Endodermal cell (in vitro differentiated cells): Measurements from ENCODE around the gene KIAA1217. TPM values are rescaled to one million over a fixed set of nuclear protein-coding genes. Genes with fewer than 3 reads are reported as not detected.

Source experiments
- DNase-seq: peaks from one replicate; pipeline ENCODE4 v3.0.0-alpha.2; 2017
- H3K27ac ChIP-seq: 2 replicates; pipeline ENCODE4 v1.5.1; 2013; ENCODE audit warnings: mild to moderate bottlenecking, low read depth, low read length, moderate library complexity
- H3K27me3 ChIP-seq: 2 replicates; pipeline ENCODE4 v1.6.1; 2013; ENCODE audit warnings: mild to moderate bottlenecking, low read length, moderate library complexity; ENCODE audit not compliant: insufficient read depth, control insufficient read depth, poor library complexity, severe bottlenecking
- H3K36me3 ChIP-seq: 2 replicates; pipeline ENCODE4 v1.7.0; 2013; ENCODE audit warnings: mild to moderate bottlenecking, low read length, moderate library complexity; ENCODE audit not compliant: control insufficient read depth, insufficient read depth
- H3K4me1 ChIP-seq: one replicate; pipeline ENCODE4 v1.7.0; 2013; ENCODE audit warnings: low read length; ENCODE audit not compliant: control insufficient read depth, insufficient read depth
- H3K4me3 ChIP-seq: 2 replicates; pipeline ENCODE4 v1.5.1; 2013; ENCODE audit warnings: mild to moderate bottlenecking, low read length, moderate library complexity
- H3K9ac ChIP-seq: 2 replicates; pipeline ENCODE4 v1.6.1; 2013; ENCODE audit warnings: mild to moderate bottlenecking, low read length, moderate library complexity; ENCODE audit not compliant: poor library complexity, severe bottlenecking; ENCODE audit errors: extremely low read depth
- H3K9me3 ChIP-seq: 2 replicates; pipeline ENCODE4 v1.6.1; 2013; ENCODE audit warnings: mild to moderate bottlenecking, low read length, moderate library complexity; ENCODE audit not compliant: control insufficient read depth
- H3K27ac Mint-ChIP-seq: 2 replicates; pipeline ENCODE4 v1.8.0; 2020; ENCODE audit warnings: mixed read lengths
- H3K27me3 Mint-ChIP-seq: 2 replicates; pipeline ENCODE4 v1.8.0; 2021; ENCODE audit warnings: mild to moderate bottlenecking, mixed read lengths; ENCODE audit not compliant: insufficient read depth
- H3K36me3 Mint-ChIP-seq: 2 replicates; pipeline ENCODE4 v1.8.0; 2020; ENCODE audit warnings: low read depth, mixed read lengths
- H3K4me1 Mint-ChIP-seq: 2 replicates; pipeline ENCODE4 v1.8.0; 2020; ENCODE audit warnings: mixed read lengths
- H3K4me3 Mint-ChIP-seq: 2 replicates; pipeline ENCODE4 v1.8.0; 2020; ENCODE audit warnings: mild to moderate bottlenecking, moderate library complexity, mixed read lengths
- H3K9me3 Mint-ChIP-seq: 2 replicates; pipeline ENCODE4 v1.8.0; 2020; ENCODE audit warnings: mild to moderate bottlenecking, mixed read lengths
- WGBS, 2 experiments: methylation state at CpG; one replicate each; pipeline versions ENCODE4 v1.1.5 to v1.1.7; 2013; ENCODE audit warnings: missing lambda C conversion rate in 2 of 2, mixed read lengths in 1 of 2; ENCODE audit not compliant: insufficient coverage in 1 of 2, insufficient read length in 1 of 2; 5-methylcytosine and 5-hydroxymethylcytosine counted together
- total RNA-seq, 2 donors: library from RNA; stranded (reverse); fragmentation: NEBNext Ultra II Directional in 1 of 2; extraction: Animal tissue kit (Norgen Biotek cat#: 25700) in 1 of 2; gene quantifications; 2 replicates in 1 of 2; 3 replicates in 1 of 2; pipeline ENCODE4 v1.2.1, GENCODE V29; 2021
- TF ChIP-seq, protein P1 (sequence below): fragments of 200-600 bp; sonication (generic); conservative IDR thresholded peaks from 2 replicates; pipeline ENCODE4 v1.5.0; 2021; ENCODE audit warnings: antibody characterized with exemption, mild to moderate bottlenecking

The KIAA1217 gene
- total RNA-seq, 2 donors from 2014 or later, result 25.4 to 27.2 TPM

DNA sequence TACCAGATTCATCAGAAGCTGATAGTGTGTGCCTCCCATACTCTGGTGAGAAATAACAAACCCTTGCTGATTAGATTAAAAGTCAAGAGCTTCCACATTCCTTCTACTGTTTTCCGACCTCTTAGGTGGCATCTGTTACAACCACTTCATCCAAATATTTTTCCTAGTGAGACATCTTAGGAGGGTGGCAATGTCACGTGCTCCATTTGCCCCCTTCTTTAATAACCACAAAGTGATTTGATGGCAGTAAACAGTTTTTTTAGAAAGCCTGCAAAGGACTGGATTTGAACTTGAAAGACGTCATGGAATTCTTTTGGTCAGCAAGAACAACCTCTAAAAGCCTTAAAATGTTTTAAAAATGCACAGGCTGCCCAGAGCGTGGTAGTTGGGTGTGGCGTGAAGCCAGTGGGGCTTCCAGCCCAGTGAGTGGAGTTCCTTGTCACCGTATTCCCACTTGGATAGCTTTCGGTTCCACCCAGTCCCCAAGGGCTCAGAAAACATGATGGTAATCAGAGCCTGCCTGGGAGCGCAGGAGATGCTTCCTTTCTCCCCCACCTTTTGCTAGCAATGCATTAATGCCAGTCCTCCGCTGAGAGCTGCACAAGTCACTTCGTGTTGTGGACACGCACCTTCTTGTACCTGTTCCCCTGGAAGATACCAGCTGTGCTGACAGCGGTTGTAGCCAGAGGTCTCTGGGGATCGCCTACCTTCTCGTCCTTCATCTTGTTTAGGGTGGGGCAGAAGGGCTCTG, 256.4 kb downstream of the KIAA1217 start:
- no peaks in the 10 kb centered on the region for H3K27me3 ChIP-seq
- Mint-ChIP-seq H3K4me1 (peaks cover 31% of the 10 kb centered on the region), H3K27me3 (peaks cover 7% of the 10 kb centered on the region), H3K36me3 (no peaks in the 10 kb centered on the region), H3K4me3 (peak overlapping the region; percentile 12), H3K27ac (peak overlapping the region; percentile 73), H3K9me3 (no peaks in the 10 kb centered on the region)
- DNase-seq, result no peak
- H3K4me3 ChIP-seq, result no peak overlapping the region
- no peak overlapping the region for H3K27ac ChIP-seq
- TF ChIP-seq, protein P1, sequence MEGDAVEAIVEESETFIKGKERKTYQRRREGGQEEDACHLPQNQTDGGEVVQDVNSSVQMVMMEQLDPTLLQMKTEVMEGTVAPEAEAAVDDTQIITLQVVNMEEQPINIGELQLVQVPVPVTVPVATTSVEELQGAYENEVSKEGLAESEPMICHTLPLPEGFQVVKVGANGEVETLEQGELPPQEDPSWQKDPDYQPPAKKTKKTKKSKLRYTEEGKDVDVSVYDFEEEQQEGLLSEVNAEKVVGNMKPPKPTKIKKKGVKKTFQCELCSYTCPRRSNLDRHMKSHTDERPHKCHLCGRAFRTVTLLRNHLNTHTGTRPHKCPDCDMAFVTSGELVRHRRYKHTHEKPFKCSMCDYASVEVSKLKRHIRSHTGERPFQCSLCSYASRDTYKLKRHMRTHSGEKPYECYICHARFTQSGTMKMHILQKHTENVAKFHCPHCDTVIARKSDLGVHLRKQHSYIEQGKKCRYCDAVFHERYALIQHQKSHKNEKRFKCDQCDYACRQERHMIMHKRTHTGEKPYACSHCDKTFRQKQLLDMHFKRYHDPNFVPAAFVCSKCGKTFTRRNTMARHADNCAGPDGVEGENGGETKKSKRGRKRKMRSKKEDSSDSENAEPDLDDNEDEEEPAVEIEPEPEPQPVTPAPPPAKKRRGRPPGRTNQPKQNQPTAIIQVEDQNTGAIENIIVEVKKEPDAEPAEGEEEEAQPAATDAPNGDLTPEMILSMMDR, result no peak
- no peaks in the 10 kb centered on the region for H3K9me3 ChIP-seq
- H3K9ac ChIP-seq, result no peak overlapping the region
- WGBS, 2 experiments, result 92 to 95% methylated on average over 12 to 14 of the region's 14 CpGs
- peaks cover 15% of the 10 kb centered on the region for H3K4me1 ChIP-seq
- H3K36me3 ChIP-seq, result no peaks in the 10 kb centered on the region

DNA sequence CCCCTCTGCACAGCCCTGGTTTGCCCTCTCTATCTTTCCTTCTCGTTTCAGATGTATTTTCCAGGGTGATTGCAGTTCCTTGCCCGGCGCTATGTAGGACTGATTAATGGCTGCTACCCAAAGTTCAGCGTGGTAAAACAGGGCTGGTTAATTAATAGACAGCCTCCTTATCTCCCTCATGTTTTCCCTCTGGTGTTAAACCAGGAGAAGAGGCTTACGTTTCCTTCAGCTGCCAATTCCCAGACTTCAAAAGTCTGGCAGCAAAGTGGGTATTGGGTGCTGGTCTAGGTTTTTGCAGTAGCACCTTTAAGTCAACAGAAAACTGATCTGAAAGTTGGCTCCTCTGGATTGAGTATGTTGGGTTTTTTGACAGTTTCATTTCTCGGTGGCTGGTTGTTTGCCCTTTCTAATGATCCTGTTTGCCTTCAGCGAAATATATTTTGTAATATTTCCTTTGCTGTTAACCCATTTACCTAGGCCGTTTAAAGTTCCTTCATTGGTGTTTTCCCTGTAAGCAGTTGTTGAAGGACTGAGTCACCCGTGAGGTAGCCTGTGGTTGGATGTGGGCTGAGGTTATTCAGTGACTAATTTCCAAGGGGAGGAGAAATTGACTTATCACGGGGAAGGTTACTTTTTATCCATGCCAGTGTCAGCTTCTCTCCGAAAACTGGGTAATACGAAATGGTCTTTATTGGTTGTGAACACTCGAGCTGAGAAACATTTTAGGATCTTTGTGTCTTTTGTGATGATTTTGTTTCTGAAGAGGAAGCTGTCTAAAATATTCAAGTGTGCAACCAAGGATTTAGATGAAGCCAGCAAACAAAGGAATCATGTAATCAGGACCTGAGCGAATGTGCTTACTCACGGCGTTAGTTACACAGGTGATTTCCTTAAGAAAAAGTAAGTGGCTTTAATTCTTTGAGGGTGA, 257.2 kb downstream of the KIAA1217 start:
- H3K4me1 Mint-ChIP-seq, result peaks cover 34% of the 10 kb centered on the region
- no peak for DNase-seq
- H3K4me3 Mint-ChIP-seq, result peak overlapping the region; percentile 12
- no peaks in the 10 kb centered on the region for H3K27me3 ChIP-seq
- peak overlapping the region; percentile 73 for H3K27ac Mint-ChIP-seq
- no peak overlapping the region for H3K9ac ChIP-seq
- no peaks in the 10 kb centered on the region for H3K9me3 ChIP-seq
- no peak overlapping the region for H3K27ac ChIP-seq
- no peaks in the 10 kb centered on the region for H3K36me3 ChIP-seq
- H3K27me3 Mint-ChIP-seq, result peaks cover 7% of the 10 kb centered on the region
- peak overlapping the region; percentile 37 for H3K4me3 ChIP-seq
- H3K36me3 Mint-ChIP-seq, result no peaks in the 10 kb centered on the region
- no peaks in the 10 kb centered on the region for H3K9me3 Mint-ChIP-seq
- H3K4me1 ChIP-seq, result peaks cover 19% of the 10 kb centered on the region
- 89% methylated on average over 15 to 16 of the region's 16 CpGs for WGBS, 2 experiments
- TF ChIP-seq, protein P1, result no peak

DNA sequence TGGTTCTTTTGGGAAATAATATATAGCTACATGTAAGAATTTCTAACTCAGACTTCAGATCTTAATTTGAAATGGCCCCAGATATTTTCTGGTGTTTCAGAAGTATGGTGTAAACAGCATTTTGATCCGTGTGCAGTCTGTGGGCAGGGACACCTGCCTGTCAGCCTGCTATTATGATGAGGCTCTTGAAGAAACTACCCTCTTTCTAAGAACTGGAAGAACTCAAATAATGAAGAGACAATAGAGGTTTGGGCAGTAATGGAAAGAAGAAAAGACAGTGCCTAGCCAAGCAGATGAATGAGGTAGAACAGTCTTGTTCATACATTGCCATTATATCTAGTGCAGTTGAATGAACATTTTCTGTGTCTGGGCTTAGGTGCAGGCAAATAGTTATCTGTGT, 258.2 kb downstream of the KIAA1217 start:
- H3K36me3 Mint-ChIP-seq, result peaks cover under 1% of the 10 kb centered on the region
- peaks cover 2% of the 10 kb centered on the region for H3K9me3 Mint-ChIP-seq
- H3K27me3 Mint-ChIP-seq, result peaks cover 9% of the 10 kb centered on the region
- H3K4me3 Mint-ChIP-seq, result no peak overlapping the region
- TF ChIP-seq, protein P1, result no peak
- peaks cover 19% of the 10 kb centered on the region for H3K4me1 ChIP-seq
- H3K36me3 ChIP-seq, result no peaks in the 10 kb centered on the region
- no peaks in the 10 kb centered on the region for H3K27me3 ChIP-seq
- no peak overlapping the region for H3K4me3 ChIP-seq
- H3K27ac ChIP-seq, result no peak overlapping the region
- 87% methylated on average over 1 of the region's 1 CpG; no CpG with 5 or more reads in 1 of the 2 experiments for WGBS, 2 experiments
- no peak overlapping the region for H3K27ac Mint-ChIP-seq
- H3K9ac ChIP-seq, result no peak overlapping the region
- H3K4me1 Mint-ChIP-seq, result peaks cover 34% of the 10 kb centered on the region
- no peak for DNase-seq
- H3K9me3 ChIP-seq, result no peaks in the 10 kb centered on the region
